HG02870 (cell line): ENCODE data around the gene PRRT2.

Experiments
- ATAC-seq: cut with Tn5 transposase; IDR thresholded peaks from one replicate; pipeline ENCODE4 v1.9.1; 2021; ENCODE audit warnings: mild to moderate bottlenecking, moderate library complexity; ENCODE audit not compliant: unreplicated experiment

PRRT2 gene

GRCh38 chr16:29860218-29860617, 48.2 kb downstream of the PRRT2 start:
- no peak for ATAC-seq

GRCh38 chr16:29862383-29862883, 50.4 kb downstream of the PRRT2 start:
- ATAC-seq = no peak

- ATAC-seq = peak; percentile 87
Measured at GRCh38 chr16:29862884-29863668, 51.1 kb downstream of the PRRT2 start, which contains the start of gene CDIPT. TSS of gene CDIPT (minus strand) at chr16:29863226. CDS start at chr16:29862857, 369 bp downstream.

GRCh38 chr16:29863669-29863984, 51.6 kb downstream of the PRRT2 start:
- ATAC-seq = no peak

- ATAC-seq = no peak
Measured at GRCh38 chr16:29864205-29864604, 52.2 kb downstream of the PRRT2 start.
